ENCODE measurements around the gene HYLS1.

DNA sequence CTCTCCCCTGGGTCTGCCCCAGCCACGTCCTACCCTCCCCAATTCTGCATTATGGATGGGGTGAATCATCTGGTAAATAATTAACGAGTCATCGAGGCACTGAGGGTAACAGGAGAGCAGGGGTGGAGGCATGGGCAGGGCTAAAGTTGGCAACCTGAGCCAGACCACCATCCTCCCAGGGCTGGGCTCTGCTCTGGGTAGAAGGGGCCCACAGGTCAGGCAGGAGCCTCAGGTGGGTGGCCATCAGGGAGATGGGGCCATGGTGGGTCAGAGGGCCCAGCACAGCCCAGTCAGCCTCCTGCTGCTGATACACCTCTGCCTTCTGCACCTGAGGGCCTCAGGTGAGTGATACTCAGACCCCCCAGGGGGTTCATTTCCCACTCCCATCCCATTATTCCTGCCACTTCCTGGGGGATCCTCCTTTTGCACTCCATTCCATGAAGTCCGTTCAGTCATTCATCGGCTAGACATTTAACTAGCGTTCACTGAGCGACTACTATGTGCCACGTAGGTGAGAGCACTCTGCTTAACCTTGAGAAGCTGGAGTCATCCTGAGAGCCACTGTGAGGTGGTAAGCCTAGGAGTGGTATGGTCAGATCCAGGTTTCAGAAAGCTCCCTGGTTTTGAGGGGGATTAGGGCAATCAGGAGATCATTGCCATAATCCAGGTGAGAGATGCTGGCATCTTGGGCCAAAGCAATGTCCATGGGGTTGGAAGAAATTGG is 58.5 kb downstream of the HYLS1 start, which contains the start of gene VSIG10L2:
- TF ChIP-seq, protein P1, sequence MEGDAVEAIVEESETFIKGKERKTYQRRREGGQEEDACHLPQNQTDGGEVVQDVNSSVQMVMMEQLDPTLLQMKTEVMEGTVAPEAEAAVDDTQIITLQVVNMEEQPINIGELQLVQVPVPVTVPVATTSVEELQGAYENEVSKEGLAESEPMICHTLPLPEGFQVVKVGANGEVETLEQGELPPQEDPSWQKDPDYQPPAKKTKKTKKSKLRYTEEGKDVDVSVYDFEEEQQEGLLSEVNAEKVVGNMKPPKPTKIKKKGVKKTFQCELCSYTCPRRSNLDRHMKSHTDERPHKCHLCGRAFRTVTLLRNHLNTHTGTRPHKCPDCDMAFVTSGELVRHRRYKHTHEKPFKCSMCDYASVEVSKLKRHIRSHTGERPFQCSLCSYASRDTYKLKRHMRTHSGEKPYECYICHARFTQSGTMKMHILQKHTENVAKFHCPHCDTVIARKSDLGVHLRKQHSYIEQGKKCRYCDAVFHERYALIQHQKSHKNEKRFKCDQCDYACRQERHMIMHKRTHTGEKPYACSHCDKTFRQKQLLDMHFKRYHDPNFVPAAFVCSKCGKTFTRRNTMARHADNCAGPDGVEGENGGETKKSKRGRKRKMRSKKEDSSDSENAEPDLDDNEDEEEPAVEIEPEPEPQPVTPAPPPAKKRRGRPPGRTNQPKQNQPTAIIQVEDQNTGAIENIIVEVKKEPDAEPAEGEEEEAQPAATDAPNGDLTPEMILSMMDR (IDR thresholded peaks at IDR 0.05; ENCODE audit: insufficient read depth, low read length): no peak
- TF ChIP-seq, protein P2, sequence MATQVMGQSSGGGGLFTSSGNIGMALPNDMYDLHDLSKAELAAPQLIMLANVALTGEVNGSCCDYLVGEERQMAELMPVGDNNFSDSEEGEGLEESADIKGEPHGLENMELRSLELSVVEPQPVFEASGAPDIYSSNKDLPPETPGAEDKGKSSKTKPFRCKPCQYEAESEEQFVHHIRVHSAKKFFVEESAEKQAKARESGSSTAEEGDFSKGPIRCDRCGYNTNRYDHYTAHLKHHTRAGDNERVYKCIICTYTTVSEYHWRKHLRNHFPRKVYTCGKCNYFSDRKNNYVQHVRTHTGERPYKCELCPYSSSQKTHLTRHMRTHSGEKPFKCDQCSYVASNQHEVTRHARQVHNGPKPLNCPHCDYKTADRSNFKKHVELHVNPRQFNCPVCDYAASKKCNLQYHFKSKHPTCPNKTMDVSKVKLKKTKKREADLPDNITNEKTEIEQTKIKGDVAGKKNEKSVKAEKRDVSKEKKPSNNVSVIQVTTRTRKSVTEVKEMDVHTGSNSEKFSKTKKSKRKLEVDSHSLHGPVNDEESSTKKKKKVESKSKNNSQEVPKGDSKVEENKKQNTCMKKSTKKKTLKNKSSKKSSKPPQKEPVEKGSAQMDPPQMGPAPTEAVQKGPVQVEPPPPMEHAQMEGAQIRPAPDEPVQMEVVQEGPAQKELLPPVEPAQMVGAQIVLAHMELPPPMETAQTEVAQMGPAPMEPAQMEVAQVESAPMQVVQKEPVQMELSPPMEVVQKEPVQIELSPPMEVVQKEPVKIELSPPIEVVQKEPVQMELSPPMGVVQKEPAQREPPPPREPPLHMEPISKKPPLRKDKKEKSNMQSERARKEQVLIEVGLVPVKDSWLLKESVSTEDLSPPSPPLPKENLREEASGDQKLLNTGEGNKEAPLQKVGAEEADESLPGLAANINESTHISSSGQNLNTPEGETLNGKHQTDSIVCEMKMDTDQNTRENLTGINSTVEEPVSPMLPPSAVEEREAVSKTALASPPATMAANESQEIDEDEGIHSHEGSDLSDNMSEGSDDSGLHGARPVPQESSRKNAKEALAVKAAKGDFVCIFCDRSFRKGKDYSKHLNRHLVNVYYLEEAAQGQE (IDR thresholded peaks at IDR 0.05; ENCODE audit: insufficient replicate concordance, low read depth): no peak

Measured in HL-60 (cell line).